Measurements from ENCODE around the gene GRIK5.

The GRIK5 gene

GRCh38 chr19:42095142-42095813, 25.3 kb upstream of the GRIK5 start:
- DNase-seq (ENCODE audit: low spot score) = no peak

- DNase-seq (ENCODE audit: low spot score) = no peak
Observed at GRCh38 chr19:42093926-42094325, 23.9 kb upstream of the GRIK5 start.

DNA sequence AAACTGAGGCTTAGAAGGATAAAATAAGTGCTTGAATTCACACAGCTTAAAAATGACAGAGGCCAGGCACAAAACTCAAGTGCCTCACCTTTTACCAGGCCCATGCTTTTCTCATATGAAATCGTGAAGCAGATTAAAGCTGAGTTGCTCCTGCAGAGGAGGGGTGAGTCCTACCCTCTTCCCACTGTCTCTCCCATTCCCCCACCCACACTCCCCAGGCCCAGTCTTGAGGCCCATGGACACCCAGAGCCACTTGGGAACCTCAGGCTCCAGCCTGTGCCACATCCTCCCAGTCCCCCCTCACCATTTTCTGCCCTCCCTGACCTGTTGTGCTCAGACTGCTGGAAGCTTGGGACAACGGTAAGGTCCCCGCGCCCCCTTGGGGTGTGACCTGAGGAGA, 23.5 kb upstream of the GRIK5 start:
- no peak for DNase-seq (ENCODE audit: low spot score)

GRCh38 chr19:42092350-42092749, 22.3 kb upstream of the GRIK5 start:
- DNase-seq (ENCODE audit: low spot score) = no peak

- DNase-seq (ENCODE audit: low spot score) = peak; percentile 80
Observed at GRCh38 chr19:42091742-42092141, 21.7 kb upstream of the GRIK5 start.

DNA sequence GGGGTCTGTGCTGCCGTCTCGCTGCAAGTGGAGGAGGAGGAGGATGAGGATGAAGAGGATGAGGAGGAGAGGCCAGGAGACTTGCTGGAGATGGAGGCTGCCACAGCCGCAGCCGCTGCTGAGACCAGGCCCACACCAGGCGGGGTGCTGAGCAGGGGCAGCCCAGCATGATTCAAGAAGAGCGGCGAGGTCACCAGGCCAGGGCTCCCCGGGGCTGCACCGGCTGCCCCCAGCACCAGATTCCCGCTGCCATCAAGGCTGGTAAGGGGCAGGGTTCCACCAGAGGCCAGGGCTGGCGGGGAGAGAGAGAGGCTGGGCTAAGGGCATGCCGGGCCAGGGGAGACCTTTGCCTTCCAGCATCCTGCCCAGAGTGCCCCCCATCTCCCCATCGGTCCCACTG, 21.3 kb upstream of the GRIK5 start:
- no peak for DNase-seq (ENCODE audit: low spot score)

DNA sequence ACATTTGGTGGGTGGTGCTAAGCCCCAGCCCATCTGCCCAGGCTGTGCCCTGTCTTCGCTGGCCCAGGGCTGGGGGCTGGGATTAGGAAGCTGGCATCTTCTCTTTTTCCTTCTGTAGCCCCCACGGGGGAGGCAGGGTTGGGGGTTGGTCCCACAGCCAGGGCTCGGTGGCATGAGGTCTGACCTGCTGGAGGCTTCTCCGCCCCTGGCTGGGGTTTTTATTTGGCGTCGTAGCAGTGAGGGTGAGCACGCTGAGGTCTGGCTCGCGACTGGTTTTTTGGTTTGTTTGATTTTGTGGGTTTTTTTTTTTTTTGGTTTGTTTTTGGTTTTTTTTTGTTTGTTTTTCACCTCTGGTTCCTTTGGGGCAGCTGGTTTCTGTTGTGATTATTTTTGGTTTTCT, 20.7 kb upstream of the GRIK5 start:
- no peak for DNase-seq (ENCODE audit: low spot score)

DNA sequence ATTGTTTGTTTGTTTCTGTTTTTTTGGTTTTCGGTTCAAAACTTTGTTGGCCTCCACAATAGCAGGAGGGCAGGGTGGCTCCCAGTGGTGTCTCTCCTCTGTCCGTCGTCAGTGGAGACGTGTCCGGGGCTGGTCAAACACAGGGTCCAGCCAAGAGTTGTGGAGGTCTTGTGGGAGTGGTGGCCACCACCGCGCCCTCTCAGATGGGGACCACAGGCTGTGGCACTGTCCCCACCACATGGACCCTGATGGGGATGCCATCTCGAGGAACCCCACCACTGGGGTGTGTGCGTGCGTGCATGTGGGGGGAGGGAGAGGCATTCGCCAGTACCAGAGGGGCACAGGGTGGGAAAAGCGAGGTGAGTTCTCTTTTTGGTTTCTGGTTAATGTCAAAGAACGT, 19.8 kb upstream of the GRIK5 start:
- DNase-seq (ENCODE audit: low spot score) = no peak

GRCh38 chr19:42089191-42089750, 19.3 kb upstream of the GRIK5 start:
- no peak for DNase-seq (ENCODE audit: low spot score)

DNA sequence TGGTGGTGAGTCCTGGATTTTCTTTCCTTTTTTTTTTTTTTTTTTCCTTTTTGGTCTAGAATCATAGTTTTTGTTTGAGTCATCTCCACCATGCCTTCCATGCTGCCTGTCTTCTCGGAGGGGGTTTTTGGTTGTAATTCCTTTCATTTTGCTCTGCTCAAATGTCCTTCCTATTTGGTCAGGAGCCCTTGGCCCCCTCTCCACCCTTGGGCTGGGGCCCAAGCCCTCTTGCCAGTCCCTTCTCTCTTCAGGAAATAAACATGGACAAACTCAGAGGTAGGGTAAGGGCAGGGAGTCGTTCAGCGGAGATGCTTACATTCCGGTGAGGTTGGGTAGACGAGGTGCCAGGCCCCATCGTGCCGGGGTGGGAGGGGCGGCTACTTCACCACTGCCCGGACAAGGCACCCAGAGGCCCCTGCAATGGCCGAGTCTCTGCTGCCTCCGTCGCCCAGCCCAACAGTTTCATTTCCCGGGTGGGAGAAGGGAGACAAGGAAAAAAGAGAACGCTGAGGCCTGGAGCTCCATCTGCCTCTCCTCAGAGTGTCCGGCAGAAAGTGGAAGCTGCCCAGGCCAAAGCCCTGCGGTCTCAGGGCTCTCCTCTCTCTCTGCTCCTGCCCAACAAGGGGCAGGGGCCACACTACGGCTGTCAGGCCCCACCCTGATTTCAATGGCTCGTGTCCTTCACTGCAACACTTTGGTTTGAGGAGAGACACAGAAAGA, 18.6 kb upstream of the GRIK5 start:
- DNase-seq (ENCODE audit: low spot score) = peak; percentile 84

GRCh38 chr19:42086770-42087550, 17.0 kb upstream of the GRIK5 start:
- DNase-seq (ENCODE audit: low spot score) = no peak

GRCh38 chr19:42086188-42086736, 16.3 kb upstream of the GRIK5 start:
- DNase-seq (ENCODE audit: low spot score) = no peak

- no peak for DNase-seq (ENCODE audit: low spot score)
Observed at GRCh38 chr19:42083537-42083936, 13.5 kb upstream of the GRIK5 start.

DNA sequence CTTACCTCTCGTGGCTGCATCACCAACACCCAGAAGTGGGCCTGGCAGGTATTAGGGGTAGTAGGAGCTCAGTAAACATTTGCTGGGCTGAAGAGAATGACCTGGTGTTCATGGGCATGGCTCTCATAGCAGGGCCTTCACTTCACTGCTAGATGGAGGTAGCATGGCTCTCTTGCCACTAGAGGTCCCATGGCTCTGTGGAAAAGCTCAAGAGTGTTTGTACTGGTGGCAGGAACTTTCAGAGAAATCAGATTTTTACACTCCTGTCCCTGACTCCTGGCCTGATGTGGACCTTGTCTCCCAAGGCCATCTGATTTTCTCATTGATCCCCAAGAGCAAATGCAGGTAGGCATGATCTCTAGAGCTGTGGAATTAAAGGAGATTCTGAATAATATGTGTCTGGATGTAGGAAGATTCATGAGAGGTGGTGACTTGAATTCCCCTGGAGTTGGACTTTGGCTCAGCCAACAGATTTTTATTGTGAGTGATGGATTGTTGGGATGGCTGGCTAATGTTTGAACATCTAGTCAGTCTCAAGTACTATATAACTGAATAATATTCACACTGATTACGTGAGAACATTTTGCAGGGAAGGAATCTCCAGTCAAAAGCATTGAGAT, 11.7 kb upstream of the GRIK5 start:
- DNase-seq (ENCODE audit: low spot score) = peak; percentile 71

DNA sequence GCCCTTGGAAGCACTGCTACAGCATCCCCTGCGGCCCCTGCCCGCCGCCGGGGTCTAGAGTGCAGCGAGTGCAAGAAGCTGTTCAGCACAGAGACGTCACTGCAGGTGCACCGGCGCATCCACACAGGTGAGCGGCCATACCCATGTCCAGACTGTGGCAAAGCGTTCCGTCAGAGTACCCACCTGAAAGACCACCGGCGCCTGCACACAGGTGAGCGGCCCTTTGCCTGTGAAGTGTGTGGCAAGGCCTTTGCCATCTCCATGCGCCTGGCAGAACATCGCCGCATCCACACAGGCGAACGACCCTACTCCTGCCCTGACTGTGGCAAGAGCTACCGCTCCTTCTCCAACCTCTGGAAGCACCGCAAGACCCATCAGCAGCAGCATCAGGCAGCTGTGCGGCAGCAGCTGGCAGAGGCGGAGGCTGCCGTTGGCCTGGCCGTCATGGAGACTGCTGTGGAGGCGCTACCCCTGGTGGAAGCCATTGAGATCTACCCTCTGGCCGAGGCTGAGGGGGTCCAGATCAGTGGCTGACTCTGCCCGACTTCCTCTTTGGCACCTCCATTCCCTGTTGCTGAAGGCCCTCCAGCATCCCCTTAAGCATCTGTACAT, 10.9 kb upstream of the GRIK5 start:
- DNase-seq (ENCODE audit: low spot score) = no peak

GRCh38 chr19:42079886-42080763, 10.1 kb upstream of the GRIK5 start:
- no peak for DNase-seq (ENCODE audit: low spot score)

DNA sequence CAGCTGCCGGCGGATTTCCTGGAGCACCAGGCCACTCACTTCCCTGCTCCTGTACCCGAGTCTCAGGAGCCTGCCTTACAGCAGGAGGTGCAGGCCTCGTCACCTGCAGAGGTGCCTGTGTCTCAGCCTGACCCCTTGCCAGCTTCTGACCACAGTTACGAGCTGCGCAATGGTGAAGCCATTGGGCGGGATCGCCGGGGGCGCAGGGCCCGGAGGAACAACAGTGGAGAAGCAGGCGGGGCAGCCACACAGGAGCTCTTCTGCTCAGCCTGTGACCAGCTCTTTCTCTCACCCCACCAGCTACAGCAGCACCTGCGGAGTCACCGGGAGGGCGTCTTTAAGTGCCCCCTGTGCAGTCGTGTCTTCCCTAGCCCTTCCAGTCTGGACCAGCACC, 9.3 kb upstream of the GRIK5 start:
- DNase-seq (ENCODE audit: low spot score) = no peak

GRCh38 chr19:42078538-42079275, 8.7 kb upstream of the GRIK5 start:
- no peak for DNase-seq (ENCODE audit: low spot score)

DNA sequence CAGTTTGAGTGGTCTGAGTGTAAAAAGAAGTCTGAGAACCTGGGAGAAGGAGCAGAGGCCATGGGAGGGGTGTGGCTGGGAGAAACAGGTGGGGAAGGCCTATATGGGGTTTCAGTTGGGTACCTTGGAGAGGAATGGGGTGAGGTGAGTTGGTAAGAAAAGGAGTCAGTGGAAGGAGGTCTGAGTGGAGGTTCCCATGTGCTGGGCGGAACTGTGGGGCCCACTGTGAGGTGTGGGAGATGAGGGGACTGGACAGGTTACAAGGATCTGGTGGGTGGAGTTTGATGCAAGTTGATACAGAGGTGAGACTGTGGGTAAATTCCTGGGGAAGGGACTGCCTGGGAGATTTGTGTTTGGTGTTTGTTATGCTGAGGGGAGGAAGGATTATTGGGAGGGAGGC, 8.1 kb upstream of the GRIK5 start:
- no peak for DNase-seq (ENCODE audit: low spot score)
